Measurements from ENCODE around the gene ZBTB8B. TPM values are rescaled to one million over a fixed set of nuclear protein-coding genes. Genes with fewer than 3 reads are reported as not detected.

Gene ZBTB8B
- total RNA-seq, 1 experiment from 2014 or later: 1.9 TPM

- Histone ChIP-seq H3K4ac (ENCODE audit: low read depth, low read length) (no peak overlapping the region), H2BK5ac (ENCODE audit: insufficient read length, low read length) (no peak overlapping the region)
Observed at GRCh38 chr1:32491386-32491785, 26.5 kb downstream of the ZBTB8B start.

More at GRCh38 chr1:32491386-32491785, 26.5 kb downstream of the ZBTB8B start:
- Histone ChIP-seq H3K79me1 (ENCODE audit: insufficient read depth, low read depth, low read length, poor library complexity, severe bottlenecking) (no peaks in the 10 kb centered on the region), H4K20me1 (ENCODE audit: control insufficient read depth, insufficient read depth, insufficient read length) (no peaks in the 10 kb centered on the region), H3K14ac (ENCODE audit: insufficient read depth, low read length) (no peak overlapping the region), H3K27me3 (ENCODE audit: insufficient read depth, low read length) (no peaks in the 10 kb centered on the region), H4K8ac (replicated peaks; ENCODE audit: insufficient read length, low read depth, low read length) (no peak overlapping the region), H2BK120ac (ENCODE audit: low read depth, low read length, poor library complexity, severe bottlenecking) (no peak overlapping the region), H4K5ac (ENCODE audit: insufficient read length, low read depth, low read length) (no peak overlapping the region), H3K9me3 (ENCODE audit: control insufficient read depth, low read depth, low read length) (no peaks in the 10 kb centered on the region), H3K4me2 (ENCODE audit: insufficient read depth, insufficient read length, low read length) (no peak overlapping the region), H2BK20ac (ENCODE audit: low read depth, low read length, poor library complexity, severe bottlenecking) (no peak overlapping the region), H3T11ph (ENCODE audit: low read length) (no peak overlapping the region), H4K91ac (ENCODE audit: insufficient read length, low read depth, low read length) (no peak overlapping the region), H3K23ac (ENCODE audit: insufficient read length, low read depth, low read length) (no peak overlapping the region), H3K4me1 (ENCODE audit: insufficient read depth, low read length) (no peaks in the 10 kb centered on the region), H3K79me2 (ENCODE audit: insufficient read depth, low read length) (no peaks in the 10 kb centered on the region), H2AK5ac (ENCODE audit: insufficient read length, low read length) (no peak overlapping the region), H2BK12ac (ENCODE audit: insufficient read length, low read depth, low read length) (no peak overlapping the region), H3K9ac (ENCODE audit: extremely low read depth, insufficient read length, low read length) (no peak overlapping the region), H3K27ac (ENCODE audit: insufficient read length, low read depth, low read length) (no peak overlapping the region), H3K18ac (ENCODE audit: insufficient read length, low read depth, low read length) (no peak overlapping the region), H2AFZ (ENCODE audit: low read length) (no peak overlapping the region), H3K23me2 (ENCODE audit: insufficient read length, low read depth, low read length, poor library complexity, severe bottlenecking) (no peaks in the 10 kb centered on the region), H2BK15ac (ENCODE audit: low read depth, low read length) (no peak overlapping the region), H3K56ac (ENCODE audit: insufficient read length, low read depth, low read length) (no peak overlapping the region)
- Mint-ChIP-seq H3K27me3 (ENCODE audit: low read depth) (no peaks in the 10 kb centered on the region), H3K9me3 (no peaks in the 10 kb centered on the region), H3K4me3 (no peak overlapping the region), H3K36me3 (ENCODE audit: insufficient read depth in 1 of 3, low read depth in 3 of 3) (peaks cover 0 to 6% (median 5%) of the 10 kb centered on the region in 3 experiments; a peak in 4 of 7 replicates), H3K4me1 (peaks cover 6 to 10% of the 10 kb centered on the region in 2 experiments; a peak in 3 of 4 replicates), H3K27ac (no peak overlapping the region)
- no CpG with 5 or more reads among the region's 2 CpGs for WGBS (ENCODE audit: extremely low coverage, insufficient read length, low lambda C conversion rate)
- TF ChIP-seq, protein P1, sequence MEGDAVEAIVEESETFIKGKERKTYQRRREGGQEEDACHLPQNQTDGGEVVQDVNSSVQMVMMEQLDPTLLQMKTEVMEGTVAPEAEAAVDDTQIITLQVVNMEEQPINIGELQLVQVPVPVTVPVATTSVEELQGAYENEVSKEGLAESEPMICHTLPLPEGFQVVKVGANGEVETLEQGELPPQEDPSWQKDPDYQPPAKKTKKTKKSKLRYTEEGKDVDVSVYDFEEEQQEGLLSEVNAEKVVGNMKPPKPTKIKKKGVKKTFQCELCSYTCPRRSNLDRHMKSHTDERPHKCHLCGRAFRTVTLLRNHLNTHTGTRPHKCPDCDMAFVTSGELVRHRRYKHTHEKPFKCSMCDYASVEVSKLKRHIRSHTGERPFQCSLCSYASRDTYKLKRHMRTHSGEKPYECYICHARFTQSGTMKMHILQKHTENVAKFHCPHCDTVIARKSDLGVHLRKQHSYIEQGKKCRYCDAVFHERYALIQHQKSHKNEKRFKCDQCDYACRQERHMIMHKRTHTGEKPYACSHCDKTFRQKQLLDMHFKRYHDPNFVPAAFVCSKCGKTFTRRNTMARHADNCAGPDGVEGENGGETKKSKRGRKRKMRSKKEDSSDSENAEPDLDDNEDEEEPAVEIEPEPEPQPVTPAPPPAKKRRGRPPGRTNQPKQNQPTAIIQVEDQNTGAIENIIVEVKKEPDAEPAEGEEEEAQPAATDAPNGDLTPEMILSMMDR (conservative IDR thresholded peaks at IDR 0.05): no peak
- no peak for DNase-seq

Data from H9 (cell line).